Stimulated activated CD4-positive, alpha-beta T cell treated with anti-CD3 and anti-CD28 coated beads, Interleukin-1b, Interleukin-23, amount 100 ng/mL, for 24 hours (primary cell): ENCODE results near the gene GNMT.
"Not testable (repeated sequence)": the region's sequence is repeated elsewhere in the genome, so short reads cannot be mapped to it uniquely, and the experiment has no call there.

ENCODE experiments used
- DNase-seq, 4 experiments: peaks; one replicate each; pipeline ENCODE4 v3.0.0-alpha.2; 2020; ENCODE audit warnings: low read depth in 4 of 4, low spot score in 1 of 4

Gene GNMT

DNA sequence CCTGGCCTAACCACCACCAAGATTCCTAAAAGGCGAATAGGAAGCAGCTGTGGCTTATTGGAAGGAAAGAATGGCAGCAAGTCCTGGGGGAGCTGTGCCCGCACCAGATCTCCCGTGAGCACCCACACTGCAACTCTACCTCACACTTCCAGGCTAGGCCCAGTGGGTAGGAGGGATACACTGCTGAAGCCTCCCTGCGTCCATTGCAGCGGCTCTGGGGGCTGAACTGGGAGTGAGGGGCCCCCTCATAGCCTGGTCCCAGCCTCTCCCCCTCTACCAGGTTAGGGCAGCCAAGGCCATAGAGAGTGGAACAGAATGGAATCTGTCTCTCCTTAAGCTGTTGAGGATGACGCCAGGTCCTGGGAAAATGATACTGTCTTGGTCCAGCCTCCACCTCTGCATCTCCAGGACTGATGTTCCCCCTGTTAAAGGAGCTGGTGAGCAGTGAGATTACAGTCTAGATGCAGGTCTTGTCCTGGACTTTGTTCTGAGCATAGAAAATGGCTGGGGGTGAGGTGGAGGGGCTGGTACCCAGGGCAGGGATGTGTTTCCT lies 20.0 kb upstream of the GNMT start:
- DNase-seq: no peak

DNA sequence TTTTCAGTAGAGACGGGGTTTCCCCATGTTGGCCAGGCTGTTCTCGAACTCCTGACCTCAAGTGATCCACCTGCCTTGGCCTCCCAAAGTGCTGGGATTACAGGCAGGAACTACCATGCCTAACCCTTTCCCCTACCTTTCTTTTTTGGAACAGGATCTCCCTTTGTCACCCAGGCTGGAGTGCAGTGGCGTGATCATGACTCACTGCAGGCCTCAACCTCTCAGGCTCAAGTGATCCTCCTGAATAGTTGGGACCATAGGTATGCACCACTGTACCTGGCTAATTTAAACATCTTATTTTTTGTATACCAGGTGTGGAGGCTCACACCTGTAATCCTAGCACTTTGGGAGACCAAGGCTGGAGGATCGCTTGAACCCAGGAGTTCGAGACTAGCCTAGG lies 19.2 kb upstream of the GNMT start:
- not testable (repeated sequence) for DNase-seq

DNA sequence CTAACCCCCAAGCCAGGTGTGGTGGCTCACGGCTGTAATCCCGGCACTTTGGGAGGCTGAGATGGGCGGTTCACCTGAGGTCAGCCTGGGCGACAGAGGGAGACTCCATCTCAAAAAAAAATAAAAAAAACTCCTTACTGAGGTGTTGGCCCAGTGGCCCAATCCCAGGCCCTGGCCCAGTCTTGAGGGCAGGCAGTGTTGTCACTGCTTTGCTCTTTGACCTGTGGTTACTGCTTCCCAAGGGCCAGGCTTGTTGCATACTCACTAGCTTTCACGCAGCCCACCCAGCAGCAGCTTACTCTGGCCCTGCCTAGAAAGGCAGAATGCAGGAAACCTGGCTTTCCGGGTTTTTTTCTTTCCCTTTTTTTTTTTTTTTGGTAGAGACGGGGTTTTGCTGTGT lies 18.1 kb upstream of the GNMT start:
- no peak for DNase-seq

DNA sequence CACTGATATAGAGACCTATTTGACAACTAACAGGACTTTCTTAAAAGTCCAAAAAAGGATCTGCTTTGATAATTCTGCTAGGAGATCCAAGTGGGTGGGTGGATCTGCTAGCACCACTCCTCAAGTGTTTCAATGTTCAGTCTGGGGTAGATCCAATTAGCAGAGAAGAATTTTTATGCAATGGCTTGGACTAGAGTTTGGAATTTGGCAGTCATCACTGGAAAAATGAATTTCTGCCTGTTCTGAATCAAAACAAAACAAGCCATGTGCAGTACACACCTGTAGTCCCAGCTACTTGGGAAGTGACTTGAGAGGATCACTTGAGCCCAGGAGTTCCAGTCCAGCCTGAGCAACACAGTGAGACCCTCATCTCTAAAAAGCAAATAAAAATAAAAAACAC lies 12.6 kb upstream of the GNMT start:
- no peak for DNase-seq

DNA sequence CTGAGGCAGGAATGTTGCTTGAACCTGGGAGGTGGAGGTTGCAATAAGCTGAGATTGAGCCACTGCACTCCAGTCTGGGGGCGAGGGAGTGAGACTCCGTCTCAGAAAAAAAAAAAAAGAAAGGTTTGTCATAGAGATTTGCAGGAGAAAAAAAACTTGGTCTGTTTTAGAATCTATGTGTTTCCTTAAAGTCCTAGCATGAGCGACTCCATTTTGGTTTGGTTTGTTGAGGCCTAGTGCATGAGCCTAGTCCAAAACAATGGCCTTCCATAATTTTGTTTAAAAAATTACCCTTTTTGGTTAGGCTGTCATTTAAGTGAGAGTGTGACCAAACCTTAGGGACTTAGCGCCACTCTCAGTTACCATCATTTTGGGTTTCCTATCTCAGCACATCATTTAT lies 8.2 kb upstream of the GNMT start:
- no peak for DNase-seq

DNA sequence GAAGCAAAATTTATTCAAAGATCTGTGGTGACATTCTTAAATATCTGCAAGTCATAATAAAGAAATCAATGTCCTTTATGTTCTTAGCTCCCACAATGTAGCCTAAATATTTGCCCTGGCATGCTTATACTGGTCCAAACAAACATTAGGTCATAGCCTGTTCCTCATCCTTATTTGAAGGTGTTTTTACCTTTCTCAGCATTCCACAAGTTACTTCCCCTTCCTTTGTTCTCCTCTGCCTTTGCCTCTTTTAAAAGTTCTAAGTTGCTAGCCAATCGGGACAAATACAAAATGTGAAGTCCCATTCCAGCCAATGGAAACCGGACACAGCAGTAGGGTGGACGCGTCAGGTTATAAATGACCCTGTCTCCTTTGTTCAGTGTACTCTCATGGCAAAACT lies 6.1 kb upstream of the GNMT start:
- DNase-seq: not testable (repeated sequence)

DNA sequence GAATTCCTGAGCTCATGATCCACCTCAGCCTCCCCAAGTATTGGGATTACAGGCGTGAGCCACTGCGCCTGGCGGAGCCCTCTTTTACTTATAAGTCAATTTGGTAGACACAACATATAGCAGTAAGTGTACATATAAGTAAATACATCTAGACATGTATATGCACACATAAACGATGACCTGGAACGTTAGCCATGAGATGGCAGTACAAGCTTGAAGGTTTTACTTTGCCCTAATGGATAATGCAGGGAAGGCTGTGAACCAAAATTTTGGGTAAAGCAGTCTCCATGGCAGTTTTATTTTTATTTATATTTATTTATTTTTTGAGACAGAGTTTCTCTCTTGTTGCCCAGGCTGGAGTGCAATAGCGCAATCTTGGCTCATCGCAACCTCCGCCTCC lies 2.4 kb upstream of the GNMT start:
- DNase-seq: no peak

DNA sequence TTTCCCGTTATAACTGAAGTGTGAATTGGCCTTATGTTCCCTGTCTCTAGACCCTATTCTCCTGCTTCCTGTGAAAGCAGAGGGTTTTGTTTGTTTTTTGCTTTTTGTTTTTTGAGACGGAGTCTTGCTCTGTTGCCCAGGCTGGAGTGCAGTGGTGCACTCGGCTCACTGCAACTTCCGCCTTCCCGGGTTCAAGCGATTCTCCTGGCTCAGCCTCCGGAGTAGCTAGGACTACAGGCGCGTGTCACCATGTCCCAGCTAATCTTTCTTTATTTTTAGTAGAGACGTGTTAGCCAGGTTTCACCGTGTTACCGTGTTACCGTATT lies 674 bp upstream of the GNMT start:
- DNase-seq: no peak

DNA sequence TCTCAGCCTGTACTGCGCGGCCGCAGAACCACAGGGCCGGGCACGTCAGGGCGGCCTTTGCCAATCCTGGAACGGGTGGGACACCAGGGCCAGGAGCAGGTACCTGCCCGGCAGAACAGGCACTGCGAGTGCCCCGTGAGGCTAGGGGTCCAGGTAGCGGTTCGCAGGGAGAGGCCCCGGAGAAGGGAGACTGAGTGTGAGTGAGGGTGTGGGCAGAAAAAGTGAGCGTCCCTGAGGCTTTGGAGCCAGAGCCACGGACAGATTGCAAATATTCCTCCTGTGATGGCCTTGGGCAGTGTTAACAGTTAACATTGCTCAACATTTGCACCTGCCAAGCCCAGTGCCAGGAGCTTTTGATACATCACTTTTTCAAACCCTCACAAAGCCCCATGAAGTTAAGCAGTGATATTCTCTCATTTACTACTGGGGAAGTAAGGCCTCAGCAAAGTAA lies 491 bp downstream of the GNMT start:
- DNase-seq: no peak

DNA sequence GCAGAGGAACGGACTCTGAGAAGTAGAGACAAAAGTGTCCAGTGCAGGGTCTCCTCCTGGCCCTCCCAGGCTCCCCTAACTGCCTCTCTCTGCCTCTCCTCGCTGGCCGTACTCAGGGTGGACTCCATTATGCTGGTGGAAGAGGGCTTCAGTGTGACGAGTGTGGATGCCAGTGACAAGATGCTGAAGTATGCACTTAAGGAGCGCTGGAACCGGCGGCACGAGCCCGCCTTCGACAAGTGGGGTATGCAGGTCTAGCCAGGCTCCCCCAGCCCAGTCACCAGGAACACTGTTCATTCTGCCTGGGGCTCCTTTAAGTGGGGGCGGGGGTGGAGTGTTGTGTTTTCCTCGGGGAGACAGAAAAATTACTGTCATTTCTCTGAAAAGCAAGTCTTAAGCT lies 1.5 kb downstream of the GNMT start:
- no peak for DNase-seq

DNA sequence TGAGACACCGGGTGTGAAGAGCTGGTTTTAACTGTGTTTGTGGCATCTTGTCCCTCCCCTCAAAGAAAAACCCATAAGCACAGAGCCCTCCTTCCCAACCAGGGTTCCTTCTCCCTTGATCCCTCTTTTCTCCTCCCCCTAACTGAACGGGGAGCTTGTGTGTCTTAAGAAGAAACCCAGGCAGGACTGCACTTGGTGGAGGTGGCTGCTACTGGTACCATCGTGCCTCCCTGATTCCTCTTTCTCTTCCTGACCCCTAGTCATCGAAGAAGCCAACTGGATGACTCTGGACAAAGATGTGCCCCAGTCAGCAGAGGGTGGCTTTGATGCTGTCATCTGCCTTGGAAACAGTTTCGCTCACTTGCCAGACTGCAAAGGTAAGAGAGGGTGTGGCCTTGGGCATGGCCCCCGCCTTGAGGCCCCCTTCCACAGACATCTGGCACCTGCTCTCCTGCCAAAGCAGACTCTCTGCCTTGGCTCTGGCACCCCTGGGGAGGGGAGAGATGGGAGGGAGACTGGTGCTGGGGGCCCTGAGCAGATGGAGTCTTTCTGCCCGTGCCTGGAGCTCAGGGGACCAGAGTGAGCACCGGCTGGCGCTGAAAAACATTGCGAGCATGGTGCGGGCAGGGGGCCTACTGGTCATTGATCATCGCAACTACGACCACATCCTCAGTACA lies 2.1 kb downstream of the GNMT start:
- DNase-seq: no peak

DNA sequence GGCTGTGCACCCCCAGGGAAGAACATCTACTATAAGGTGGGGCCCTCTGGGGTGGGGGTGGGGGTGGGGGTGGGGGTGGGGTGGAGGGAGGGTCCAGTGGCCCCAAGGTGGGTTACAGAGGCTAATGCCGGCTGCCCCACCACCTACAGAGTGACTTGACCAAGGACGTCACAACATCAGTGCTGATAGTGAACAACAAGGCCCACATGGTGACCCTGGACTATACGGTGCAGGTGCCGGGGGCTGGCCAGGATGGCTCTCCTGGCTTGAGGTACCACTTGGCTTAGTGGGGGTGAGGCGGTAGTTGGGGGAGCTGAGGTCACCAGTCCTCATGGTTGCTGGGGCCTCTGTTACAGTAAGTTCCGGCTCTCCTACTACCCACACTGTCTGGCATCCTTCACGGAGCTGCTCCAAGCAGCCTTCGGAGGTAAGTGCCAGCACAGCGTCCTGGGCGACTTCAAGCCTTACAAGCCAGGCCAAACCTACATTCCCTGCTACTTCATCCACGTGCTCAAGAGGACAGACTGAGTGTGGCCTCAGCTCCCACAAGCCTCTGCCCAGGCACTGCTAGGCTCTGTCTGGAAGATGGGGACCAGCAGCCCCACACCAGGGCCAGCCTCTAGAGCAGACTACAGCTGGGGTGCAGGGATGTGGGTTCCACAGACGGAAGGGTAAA lies 2.8 kb downstream of the GNMT start:
- DNase-seq: no peak

DNA sequence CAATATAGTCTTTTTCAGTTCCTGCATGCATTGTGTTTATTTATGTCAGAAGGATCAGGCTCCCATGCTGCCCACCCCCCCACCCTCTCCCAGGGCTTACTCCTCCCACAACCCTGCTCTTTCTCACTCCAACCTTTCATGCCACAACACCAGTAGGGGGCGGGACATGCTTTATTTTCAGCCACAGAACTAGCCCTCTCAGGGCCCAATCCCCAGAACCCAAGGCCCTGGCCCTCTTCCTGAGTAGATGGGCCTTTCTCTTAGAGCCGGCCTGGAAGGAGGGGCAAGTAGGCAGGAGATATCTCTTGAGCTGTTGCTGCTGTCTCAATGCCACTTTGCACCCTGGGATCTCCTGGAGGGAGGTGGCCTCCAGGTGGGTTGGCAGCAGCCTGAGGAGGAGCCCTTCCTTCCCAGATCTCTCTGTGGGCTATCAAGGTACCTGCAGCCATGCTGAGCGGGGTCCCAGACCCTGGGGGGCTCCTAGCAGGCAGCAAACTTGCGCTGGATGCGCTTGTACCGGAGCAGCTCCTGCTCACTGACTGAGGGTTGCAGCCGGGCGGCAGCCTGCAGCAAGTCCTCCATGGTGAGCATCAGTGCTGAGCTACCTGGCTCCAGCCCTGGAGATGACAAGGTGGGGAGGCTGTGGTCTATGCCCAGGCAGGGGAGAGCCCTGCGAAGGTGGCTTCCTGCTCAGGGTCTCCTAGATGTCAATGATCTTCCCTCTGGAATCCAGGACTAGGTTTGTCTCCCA lies 3.5 kb downstream of the GNMT start:
- no peak for DNase-seq

DNA sequence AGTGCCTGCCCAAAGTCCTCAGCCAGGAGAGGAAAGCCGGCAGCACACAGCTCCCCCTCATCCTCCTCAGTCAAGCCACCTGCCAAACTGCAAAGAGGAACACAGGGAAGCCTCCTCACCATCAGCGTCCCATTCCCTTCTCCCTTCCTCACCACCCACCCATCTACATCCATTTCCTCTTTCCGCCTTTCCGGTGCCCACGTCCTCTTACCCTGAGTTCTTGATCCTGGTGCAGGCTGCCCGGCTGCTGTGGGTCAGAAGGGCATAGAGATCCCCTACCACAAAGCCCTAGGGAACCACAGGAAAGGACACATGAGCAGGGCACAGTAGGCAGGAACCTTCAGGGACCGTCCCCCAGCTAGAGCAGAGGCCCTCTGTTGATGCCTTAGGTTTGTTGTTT lies 6.0 kb downstream of the GNMT start:
- DNase-seq: no peak

DNA sequence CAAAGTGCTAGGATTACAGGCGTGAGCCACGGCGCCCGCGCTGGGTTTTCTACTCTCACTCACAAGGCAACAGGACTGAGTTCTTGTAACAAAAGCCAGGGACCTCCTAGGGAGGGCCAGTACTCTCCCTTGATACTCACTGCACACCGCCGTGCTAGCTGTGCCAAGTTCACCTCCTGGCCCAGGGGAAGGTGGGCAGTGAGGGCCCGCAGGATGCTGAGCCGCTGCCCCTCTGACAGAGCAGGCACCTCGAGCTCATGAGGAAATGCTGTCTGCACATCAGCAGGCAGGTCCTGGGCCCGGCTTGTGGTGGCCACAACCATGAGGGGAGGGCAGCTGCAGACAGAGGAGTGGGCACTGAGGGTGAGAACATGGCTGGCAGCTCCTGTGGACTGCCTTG lies 6.7 kb downstream of the GNMT start:
- DNase-seq: no peak

DNA sequence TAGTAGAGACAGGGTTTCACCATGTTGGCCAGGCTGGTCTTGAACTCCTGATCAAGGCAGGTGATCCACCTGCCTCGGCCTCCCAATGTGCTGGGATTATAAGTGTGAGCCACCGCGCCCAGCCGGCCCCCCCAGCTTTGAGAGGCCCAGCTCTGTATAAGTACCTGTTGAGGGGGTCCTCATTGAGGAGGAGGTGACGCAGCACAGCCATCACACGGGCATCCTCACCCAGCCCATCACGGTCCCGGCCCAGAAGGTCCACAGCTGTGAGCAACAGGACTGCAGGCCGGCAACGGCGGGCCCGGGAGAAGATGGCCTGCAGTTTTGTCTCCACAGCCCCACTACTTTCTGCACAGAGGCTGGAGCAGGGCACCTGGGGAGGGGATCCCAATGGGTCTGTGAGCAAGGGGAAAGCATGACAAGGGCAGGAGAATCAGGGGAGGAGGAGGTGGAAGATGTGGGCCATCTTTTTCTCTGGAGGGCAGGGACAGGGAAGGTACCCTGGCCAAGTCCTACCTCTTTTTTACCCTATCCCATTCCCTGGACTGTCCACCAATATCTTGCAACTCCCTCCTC lies 7.7 kb downstream of the GNMT start:
- DNase-seq: no peak

DNA sequence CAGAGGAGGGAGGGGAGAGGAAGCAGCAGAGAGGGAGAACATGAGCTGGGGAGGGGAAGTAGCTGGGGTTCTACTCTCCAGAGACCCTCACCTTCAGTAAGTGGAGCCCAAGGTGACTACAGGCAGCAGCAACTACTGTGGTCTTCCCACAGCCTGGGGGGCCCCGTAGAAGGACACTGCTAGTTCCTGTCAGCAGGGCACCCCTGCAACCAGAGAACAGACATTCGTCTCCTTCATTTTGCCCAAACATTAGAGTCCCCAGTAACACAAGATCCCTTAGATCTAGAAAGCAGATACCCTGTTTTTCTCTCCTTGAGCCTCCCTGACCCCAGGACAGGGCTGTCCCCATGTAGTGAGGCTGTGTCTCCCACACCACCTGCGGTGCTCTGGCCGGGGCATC lies 8.2 kb downstream of the GNMT start:
- no peak for DNase-seq

DNA sequence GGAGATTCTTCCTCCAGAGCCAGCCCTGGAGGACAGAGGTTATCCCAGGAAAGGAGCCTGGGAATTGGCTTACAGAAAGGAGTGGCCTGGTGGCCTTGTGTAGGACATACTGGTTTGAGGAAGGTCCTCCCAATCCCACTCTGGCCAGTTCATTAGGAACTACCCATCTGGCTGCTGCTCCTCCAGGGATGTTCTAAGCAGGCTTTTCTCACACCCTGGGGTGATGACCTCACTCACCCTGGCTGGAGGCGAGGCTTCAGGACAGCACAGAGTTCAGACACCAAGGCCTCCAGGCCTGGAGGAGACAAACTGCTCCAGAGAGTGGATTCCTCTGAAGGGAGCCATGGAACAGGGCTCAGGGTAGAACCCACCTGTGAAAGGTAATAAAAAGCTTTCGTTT lies 8.9 kb downstream of the GNMT start:
- DNase-seq: no peak

DNA sequence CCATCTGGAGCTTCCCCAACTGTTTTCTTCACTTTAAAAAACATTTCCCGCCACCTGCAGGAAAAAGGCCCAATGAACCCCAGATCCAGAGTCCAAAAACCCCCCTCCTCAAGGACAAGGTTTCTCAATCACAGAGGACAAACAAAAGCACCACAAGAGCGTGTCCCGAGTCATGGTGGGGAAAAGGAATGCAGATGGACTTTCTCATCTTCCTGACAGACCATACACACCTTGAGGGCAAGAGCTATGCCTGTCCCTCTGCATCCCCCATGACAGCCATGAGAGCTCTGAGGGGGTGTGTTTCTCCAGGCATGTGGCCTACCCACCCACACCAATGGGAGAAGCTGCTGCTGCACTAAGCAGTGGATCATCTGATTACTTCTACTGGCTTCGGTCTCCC lies 9.4 kb downstream of the GNMT start:
- DNase-seq: no peak

DNA sequence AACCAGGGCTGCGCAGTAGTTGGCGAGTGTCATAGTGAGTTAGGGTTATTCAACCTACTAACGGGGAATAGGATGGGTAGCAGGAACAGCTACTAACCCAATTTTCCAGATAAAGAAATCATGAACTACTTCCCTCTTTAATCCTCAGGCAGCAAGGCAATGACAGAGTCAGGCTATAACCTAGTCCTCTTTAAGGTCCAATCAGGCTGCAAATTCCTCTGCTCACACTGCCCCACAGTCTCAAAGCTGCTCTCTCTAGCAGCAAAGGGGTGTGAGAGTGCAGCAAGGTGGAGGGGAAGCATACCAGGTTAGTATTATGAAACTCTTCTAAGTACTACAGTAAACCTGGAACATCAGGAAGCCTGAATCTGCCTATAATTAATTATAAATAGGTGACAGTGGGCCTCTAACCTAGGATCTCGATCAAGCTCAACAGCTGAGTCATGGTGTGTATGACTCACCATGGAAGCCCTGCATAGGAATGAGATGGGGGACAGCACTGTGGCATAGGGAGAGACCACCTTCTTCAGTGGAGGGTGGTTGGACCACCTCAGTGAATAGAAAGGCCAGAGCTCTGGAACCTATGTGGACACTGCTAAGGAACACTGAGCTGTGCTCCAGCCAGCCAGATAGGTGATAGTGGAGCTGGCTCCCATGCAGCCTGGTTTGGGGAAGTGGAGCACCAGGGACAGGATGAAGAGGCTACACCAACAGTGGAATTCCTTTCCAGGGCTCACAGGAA lies 10.5 kb downstream of the GNMT start:
- DNase-seq: no peak

DNA sequence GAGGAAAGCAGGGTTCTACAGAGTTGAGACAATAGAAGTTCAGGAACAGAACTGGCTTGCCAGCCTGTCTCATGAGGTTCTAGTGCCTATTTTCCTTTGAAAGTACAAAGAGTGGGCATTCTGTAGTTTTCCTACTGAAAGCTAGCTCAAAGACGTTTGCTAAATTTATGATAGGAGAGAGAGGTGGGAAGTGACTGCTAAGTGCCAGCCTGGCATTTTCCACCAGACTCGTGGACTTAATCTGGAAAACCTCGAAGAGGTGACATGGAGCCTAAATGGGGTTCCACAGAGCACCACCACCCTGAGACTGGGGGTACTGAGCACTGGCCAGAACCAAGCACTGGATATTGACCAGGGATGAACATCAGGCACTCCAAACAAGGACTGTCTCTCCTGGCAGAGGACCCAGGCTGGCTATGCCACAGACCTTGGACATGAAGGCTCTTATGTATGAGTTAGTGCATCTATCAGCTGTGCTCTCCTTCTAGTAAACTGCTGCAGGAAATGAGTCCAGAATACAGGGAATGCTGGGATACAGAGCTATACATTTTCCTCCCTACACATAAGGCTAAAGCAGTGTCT lies 11.3 kb downstream of the GNMT start:
- no peak for DNase-seq
